HG02840 (cell line): Measurements from ENCODE around the gene ZP3.
"Not testable (repeated sequence)": the region's sequence is repeated elsewhere in the genome, so short reads cannot be mapped to it uniquely, and the experiment has no call there.

ENCODE experiments used
- ATAC-seq: cut with Tn5 transposase; IDR thresholded peaks from one replicate; pipeline ENCODE4 v1.9.1; 2021; ENCODE audit warnings: mild to moderate bottlenecking, moderate library complexity, moderate number of reproducible peaks; ENCODE audit not compliant: unreplicated experiment, low FRiP score

Gene ZP3

GRCh38 chr7:76439120-76439888 lies 14.6 kb downstream of the ZP3 start:
- ATAC-seq: not testable (repeated sequence)

GRCh38 chr7:76440404-76440803 lies 15.7 kb downstream of the ZP3 start:
- ATAC-seq: not testable (repeated sequence)

GRCh38 chr7:76441792-76442191 lies 17.0 kb downstream of the ZP3 start:
- ATAC-seq: not testable (repeated sequence)

- ATAC-seq: not testable (repeated sequence)
These were observed 18.1 kb downstream of the ZP3 start for GRCh38 chr7:76442664-76443446.

- not testable (repeated sequence) for ATAC-seq
These were observed 19.1 kb downstream of the ZP3 start for GRCh38 chr7:76443846-76444245.

GRCh38 chr7:76445577-76446008 lies 20.8 kb downstream of the ZP3 start:
- peak; percentile 72 for ATAC-seq

GRCh38 chr7:76457017-76457416 lies 32.3 kb downstream of the ZP3 start:
- not testable (repeated sequence) for ATAC-seq

GRCh38 chr7:76458504-76458903 lies 33.8 kb downstream of the ZP3 start:
- ATAC-seq: not testable (repeated sequence)

- ATAC-seq: not testable (repeated sequence)
These were observed 36.0 kb downstream of the ZP3 start for GRCh38 chr7:76460767-76461166.

- ATAC-seq: peak; percentile 97
These were observed 36.8 kb downstream of the ZP3 start, which contains the start of gene DTX2 for GRCh38 chr7:76461464-76462101. DTX2 (plus strand) TSS chr7:76461709; CDS start chr7:76480510, 18,801 bp downstream.

GRCh38 chr7:76462271-76462882 lies 37.6 kb downstream of the ZP3 start:
- not testable (repeated sequence) for ATAC-seq

- not testable (repeated sequence) for ATAC-seq
These were observed 40.2 kb downstream of the ZP3 start for GRCh38 chr7:76464959-76465358.

- ATAC-seq: not testable (repeated sequence)
These were observed 41.2 kb downstream of the ZP3 start for GRCh38 chr7:76465950-76466349.

GRCh38 chr7:76467743-76468404 lies 43.1 kb downstream of the ZP3 start:
- not testable (repeated sequence) for ATAC-seq

GRCh38 chr7:76471556-76472221 lies 46.9 kb downstream of the ZP3 start:
- not testable (repeated sequence) for ATAC-seq

GRCh38 chr7:76473097-76473496 lies 48.3 kb downstream of the ZP3 start:
- ATAC-seq: not testable (repeated sequence)

GRCh38 chr7:76476280-76476679 lies 51.5 kb downstream of the ZP3 start:
- not testable (repeated sequence) for ATAC-seq

GRCh38 chr7:76476742-76477474 lies 52.2 kb downstream of the ZP3 start:
- not testable (repeated sequence) for ATAC-seq

GRCh38 chr7:76479628-76480027 lies 54.9 kb downstream of the ZP3 start:
- ATAC-seq: not testable (repeated sequence)
